PFSK-1 (cell line): Measurements from ENCODE around the gene RIPK4.

ENCODE experiments used
- FOXP2 ChIP-seq: optimal IDR thresholded peaks from 2 replicates; pipeline ENCODE3; 2011; ENCODE audit warnings: borderline replicate concordance, control low read depth, inconsistent platforms; ENCODE audit not compliant: insufficient read depth; ENCODE audit errors: extremely low read length, extremely low read depth
- POLR2AphosphoS5 ChIP-seq: IDR thresholded peaks from 2 replicates; pipeline ENCODE4 v1.6.1; 2012; ENCODE audit warnings: low read depth, mild to moderate bottlenecking, control low read depth, low read length, moderate library complexity
- REST ChIP-seq, 2 experiments: IDR thresholded peaks; 2 replicates each; pipeline versions ENCODE4 v1.6.1 to v1.8.0; 2011 to 2012; ENCODE audit warnings: low read depth in 2 of 2, low read length in 2 of 2, control low read depth in 1 of 2, inconsistent platforms in 1 of 2, mild to moderate bottlenecking in 1 of 2, moderate library complexity in 1 of 2; ENCODE audit not compliant: insufficient read depth in 1 of 2
- SIN3A ChIP-seq: IDR thresholded peaks from 2 replicates; pipeline ENCODE4 v1.6.1; 2012; ENCODE audit warnings: mild to moderate bottlenecking, low read length, moderate library complexity, borderline replicate concordance; ENCODE audit not compliant: insufficient read depth
- TAF1 ChIP-seq: IDR thresholded peaks from 2 replicates; pipeline ENCODE4 v1.6.1; 2012; ENCODE audit warnings: low read length, control low read depth, borderline replicate concordance; ENCODE audit not compliant: insufficient read depth

RIPK4 gene

DNA sequence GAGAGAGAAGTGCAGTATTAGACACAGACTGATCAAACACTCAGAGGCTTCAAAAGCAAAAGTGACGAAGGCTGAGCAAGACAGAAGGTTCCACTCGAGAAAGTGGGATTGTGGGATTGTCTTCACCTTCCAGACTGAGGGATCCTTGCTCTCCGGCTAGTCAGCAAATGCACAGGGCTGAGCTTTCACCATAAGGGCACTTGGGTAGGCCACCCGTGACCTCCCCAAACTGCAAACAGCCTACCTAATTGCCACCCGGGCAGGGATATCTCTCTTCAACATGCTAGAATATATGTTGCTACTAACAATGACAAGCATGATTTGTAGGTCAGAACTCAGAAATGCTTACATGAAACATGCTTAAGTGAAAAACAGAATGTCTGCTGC, 35.3 kb upstream of the RIPK4 start:
- TF ChIP-seq REST (IDR thresholded peaks at IDR 0.05; ENCODE audit: insufficient read depth in 1 of 2, low read depth in 2 of 2, low read length in 2 of 2) (no peak), FOXP2 (no peak), POLR2AphosphoS5 (no peak), TAF1 (no peak), SIN3A (no peak)

- TF ChIP-seq POLR2AphosphoS5 (no peak), TAF1 (no peak), FOXP2 (no peak), SIN3A (no peak), REST (IDR thresholded peaks at IDR 0.05; ENCODE audit: insufficient read depth in 1 of 2, low read depth in 2 of 2, low read length in 2 of 2) (no peak)
Measured at GRCh38 chr21:41801321-41802197, 34.7 kb upstream of the RIPK4 start.

DNA sequence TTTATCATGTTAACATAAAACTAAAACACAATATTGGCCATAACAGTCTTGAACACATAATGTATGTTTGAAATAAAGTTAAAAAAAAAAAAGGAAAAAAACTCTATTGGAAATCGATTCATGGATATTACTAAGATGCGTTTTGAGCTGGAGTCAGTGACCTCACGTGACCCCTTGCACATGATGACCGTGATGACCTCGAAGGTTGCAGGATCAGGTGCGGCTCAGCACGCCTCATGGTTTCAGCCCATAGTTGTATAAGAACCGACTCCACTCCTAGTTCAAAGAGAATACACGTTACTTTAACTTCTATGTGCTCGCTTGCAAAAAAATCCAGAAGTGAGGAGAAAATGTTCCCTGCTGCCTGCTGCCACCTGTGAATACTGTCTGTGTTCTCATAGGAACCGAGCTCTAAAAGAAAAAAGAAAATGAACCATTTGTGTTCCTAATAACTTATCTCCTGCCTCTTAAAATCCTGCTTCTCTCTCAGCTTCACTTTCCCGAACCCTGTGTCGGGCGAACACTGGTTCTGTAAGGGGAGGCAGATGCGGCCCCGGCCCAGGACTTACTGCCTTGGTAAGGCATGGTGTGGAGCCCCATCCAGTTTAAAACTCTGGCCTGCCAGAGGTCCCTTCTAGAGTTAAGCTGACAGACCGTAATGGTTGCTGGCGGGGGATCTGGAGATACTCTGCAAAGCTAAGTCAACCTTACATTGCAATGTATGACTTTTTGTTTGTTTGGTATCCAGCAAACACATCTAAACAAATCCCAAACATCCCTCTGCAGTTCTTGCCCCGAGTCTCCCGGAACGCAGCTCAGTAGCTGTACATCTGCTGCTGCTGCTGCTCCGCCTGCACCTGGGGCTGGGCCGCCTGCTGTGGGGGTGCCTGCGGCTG, 33.8 kb upstream of the RIPK4 start:
- TF ChIP-seq REST (IDR thresholded peaks at IDR 0.05; ENCODE audit: insufficient read depth in 1 of 2, low read depth in 2 of 2, low read length in 2 of 2): no peak
- TF ChIP-seq TAF1: no peak
- TF ChIP-seq SIN3A: no peak
- TF ChIP-seq FOXP2: no peak
- TF ChIP-seq POLR2AphosphoS5: no peak

DNA sequence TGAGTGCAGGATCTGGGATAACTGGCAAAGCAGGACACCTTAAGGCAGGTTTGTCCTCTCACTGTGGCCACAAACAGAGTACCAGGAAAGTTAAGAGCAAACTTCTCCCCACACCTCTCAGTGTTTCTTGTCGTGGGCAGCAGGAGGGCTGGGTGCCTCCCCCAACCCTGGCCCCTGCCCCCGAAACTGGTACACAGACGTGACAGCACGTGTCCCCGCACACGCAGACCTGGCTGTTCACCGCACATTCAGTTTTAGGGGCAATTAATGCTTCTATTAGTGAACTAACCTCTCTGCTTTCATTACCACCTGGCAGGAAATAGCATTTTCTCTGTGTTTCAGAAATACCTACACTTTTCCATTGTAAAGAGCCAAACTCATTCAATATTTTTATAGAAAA, 32.9 kb upstream of the RIPK4 start:
- no peak for TF ChIP-seq TAF1
- TF ChIP-seq REST (IDR thresholded peaks at IDR 0.05; ENCODE audit: insufficient read depth in 1 of 2, low read depth in 2 of 2, low read length in 2 of 2): no peak
- no peak for TF ChIP-seq SIN3A
- TF ChIP-seq FOXP2: no peak
- no peak for TF ChIP-seq POLR2AphosphoS5
